NB4 (cell line): ENCODE results near the gene ZNF775.

Experiments used
- DNase-seq: peaks from one replicate; pipeline ENCODE4 v3.0.0; 2010; ENCODE audit warnings: low read depth
- H3K4me3 ChIP-seq: one replicate; pipeline ENCODE4 v1.5.1; 2011; ENCODE audit warnings: mild to moderate bottlenecking, low read depth, low read length, moderate library complexity
- CTCF ChIP-seq: IDR thresholded peaks from one replicate; pipeline ENCODE4 v1.5.1; 2012; ENCODE audit warnings: low read depth, low read length
- MAX ChIP-seq: IDR thresholded peaks from 2 replicates; pipeline ENCODE4 v1.6.1; 2011; ENCODE audit warnings: low read depth, low read length
- MYC ChIP-seq: IDR thresholded peaks from 2 replicates; pipeline ENCODE4 v1.6.1; 2011; ENCODE audit warnings: low read depth, low read length
- POLR2A ChIP-seq: IDR thresholded peaks from 2 replicates; pipeline ENCODE4 v1.6.1; 2011; ENCODE audit warnings: mild to moderate bottlenecking; ENCODE audit not compliant: insufficient read length; ENCODE audit errors: extremely low read depth

Gene ZNF775

GRCh38 chr7:150359622-150360362, 19.3 kb upstream of the ZNF775 start:
- TF ChIP-seq CTCF (no peak), MAX (no peak), POLR2A (no peak), MYC (no peak)
- H3K4me3 ChIP-seq = no peak overlapping the region
- peak; percentile 16 for DNase-seq

GRCh38 chr7:150360363-150361058, 18.6 kb upstream of the ZNF775 start:
- H3K4me3 ChIP-seq = no peak overlapping the region
- DNase-seq = no peak
- TF ChIP-seq MYC = no peak
- TF ChIP-seq CTCF = no peak
- no peak for TF ChIP-seq POLR2A
- no peak for TF ChIP-seq MAX

- no peak overlapping the region for H3K4me3 ChIP-seq
- TF ChIP-seq CTCF = no peak
- no peak for DNase-seq
These were observed 17.7 kb upstream of the ZNF775 start for GRCh38 chr7:150361402-150361801.

GRCh38 chr7:150361807-150362621, 17.1 kb upstream of the ZNF775 start:
- no peak for TF ChIP-seq CTCF
- no peak for TF ChIP-seq POLR2A
- no peak for TF ChIP-seq MAX
- no peak for TF ChIP-seq MYC
- H3K4me3 ChIP-seq = no peak overlapping the region
- DNase-seq = no peak

GRCh38 chr7:150363370-150363769, 15.8 kb upstream of the ZNF775 start:
- TF ChIP-seq POLR2A (no peak), MYC (no peak), MAX (no peak), CTCF (no peak)
- DNase-seq = peak; percentile 45
- no peak overlapping the region for H3K4me3 ChIP-seq
